HG02763 (cell line): ENCODE results near the gene POLR1A.

Experiments
- ATAC-seq: cut with Tn5 transposase; IDR thresholded peaks from one replicate; pipeline ENCODE4 v1.9.1; 2021; ENCODE audit warnings: mild to moderate bottlenecking, moderate library complexity; ENCODE audit not compliant: unreplicated experiment

Gene POLR1A

DNA sequence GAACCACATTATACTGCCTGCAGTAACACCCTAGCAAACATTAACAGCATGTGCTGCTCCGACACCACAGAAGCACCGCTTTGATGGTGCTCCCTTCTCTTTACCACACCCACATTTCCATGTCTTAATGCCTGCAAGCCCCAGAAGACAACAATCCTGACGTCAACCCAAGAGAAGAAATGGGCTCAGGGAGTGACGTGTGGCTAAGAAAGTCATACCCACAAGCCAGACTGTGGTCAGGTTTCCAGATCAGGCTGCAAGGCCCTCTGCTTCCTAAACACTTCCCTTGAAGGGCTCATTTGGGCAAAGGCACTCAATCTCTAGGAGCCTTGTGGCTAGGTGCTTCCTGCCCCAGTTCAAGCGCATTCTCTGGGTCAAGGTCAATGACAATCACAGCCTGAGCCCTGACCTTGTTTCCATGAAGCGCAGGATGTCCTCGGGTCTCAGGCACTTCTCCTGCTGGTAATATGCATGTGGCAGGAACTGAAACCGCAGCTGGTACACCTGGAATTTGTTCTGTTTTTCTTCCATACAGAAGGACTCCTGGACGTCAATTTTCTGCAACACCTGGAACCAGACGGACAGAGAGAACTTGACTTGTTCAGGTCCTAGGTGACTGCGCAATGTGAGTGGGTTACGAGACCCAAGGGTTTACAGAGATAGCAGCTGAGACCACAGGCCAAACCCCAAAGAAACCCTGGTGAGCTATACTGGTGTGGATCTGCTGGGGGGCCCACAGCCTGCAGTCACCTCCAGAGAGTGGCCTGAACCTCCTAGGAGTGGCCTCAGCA lies 67.2 kb downstream of the POLR1A start:
- peak; percentile 26 for ATAC-seq

GRCh38 chr2:86037795-86038192 lies 67.9 kb downstream of the POLR1A start:
- no peak for ATAC-seq

GRCh38 chr2:86037141-86037794 lies 68.4 kb downstream of the POLR1A start:
- no peak for ATAC-seq

- ATAC-seq, result no peak
These were observed 69.0 kb downstream of the POLR1A start for GRCh38 chr2:86036669-86037138.

DNA sequence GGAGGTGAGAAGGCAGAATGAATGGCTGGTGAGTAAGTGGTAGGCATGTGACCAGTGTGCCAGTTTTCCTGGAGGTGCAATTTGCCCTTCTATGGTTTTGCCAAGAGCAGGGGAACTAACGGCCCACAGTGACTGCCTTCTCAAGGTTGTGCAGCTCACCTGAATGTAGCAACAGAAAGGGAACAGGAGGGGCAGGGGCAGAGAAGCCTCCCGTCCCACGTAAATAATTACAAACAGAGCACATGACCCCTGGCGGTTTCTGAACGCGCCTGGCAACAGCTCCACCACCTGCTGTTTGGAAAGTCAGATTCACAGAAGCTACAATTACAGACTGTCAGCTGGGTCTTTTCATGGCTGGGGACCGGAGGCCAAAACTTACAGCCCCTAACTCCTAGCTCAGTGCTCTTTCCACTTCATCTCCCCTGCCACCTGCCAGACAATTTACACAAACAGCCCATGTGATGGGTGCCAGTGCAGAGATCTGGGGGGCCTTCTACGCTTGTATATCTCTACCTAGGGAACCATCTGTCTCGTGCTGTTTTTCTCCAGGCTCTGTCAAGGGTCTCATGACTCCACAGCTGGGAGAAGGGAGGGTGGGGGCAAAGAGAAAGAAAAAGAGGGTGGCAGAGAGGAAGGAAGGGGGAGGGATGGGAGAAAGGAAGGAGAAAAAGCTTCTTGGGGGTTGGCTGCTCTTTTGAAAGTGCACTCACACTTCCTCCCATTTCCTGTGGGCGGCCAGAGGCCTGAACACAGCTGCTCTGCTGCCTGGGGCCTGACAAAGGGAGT lies 69.6 kb downstream of the POLR1A start:
- peak; percentile 64 for ATAC-seq

- ATAC-seq, result no peak
These were observed 70.3 kb downstream of the POLR1A start for GRCh38 chr2:86035376-86035882.

GRCh38 chr2:86033751-86034692 lies 71.7 kb downstream of the POLR1A start:
- no peak for ATAC-seq

DNA sequence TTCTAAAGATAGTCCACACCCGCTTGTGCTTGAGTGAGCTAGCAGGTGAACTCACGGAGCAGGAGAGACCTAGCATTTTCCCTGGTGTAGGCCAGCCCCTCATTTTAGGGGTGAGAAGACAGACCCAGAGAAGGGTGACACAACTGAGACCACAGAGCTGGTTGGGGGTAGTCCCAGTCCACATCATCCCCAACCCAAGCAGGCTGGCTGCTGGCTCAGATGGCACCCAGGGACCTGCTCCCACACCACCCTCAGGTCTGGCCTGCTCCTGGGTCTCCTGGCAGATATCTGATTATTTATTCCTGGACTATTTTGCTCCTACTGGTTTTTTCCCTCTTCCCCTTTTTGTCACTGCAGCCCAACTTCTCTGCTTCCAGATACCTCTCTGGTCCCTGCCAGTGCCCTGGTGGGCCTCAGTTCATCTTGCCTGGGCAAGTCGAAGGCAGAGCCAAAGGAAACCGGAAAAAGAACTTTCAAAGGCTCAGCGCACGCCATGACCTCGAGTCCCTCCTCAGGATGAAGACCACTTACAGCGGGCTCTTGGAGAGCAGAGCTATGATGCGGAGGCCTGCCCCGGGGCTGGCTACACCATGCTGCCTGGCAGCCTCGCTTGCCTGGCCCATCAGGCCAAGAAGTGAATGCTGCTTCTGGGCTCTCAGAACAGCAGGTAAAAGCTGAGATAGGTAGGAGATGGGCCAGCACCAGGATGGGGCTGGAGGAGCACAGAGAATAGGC lies 72.7 kb downstream of the POLR1A start:
- ATAC-seq, result no peak

DNA sequence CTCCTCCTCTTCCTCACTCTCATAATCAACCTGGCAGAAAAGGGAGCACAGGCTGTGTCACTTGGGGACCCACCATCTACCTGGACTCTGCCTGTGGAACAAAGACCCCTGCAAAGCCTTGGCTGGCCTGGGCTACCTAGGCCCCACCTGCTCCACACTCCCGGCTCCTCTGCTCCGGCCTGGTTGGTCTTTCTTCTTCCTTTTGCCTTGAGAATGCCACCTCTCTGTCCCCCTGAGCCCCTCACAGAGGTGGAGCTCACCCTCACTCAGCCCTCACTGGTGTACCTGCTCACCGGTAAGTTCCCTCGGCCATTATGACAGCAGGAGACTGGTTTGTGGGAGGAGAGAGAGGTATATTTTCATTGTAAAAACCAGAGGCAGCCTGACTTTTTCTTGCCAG lies 74.1 kb downstream of the POLR1A start:
- ATAC-seq, result no peak

DNA sequence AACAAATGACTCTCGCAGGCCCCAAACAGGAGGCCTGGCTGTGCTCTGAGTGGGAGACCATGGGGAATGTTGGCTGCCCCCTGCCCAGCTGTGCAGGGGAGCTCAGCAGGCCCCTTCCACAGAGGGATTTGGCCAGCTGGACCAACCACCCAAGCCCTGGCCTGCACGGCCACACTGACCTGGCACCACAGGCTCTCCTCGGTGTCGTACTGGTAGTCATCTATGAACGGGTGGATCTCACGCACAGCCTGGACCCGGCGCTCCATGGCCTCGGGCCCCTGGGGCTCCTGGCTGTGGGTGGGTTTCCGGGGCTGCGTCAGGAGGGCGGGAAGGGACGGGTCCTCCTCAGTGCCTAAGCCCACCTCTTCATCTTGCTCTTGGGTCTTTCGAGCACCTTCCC lies 74.5 kb downstream of the POLR1A start:
- no peak for ATAC-seq

DNA sequence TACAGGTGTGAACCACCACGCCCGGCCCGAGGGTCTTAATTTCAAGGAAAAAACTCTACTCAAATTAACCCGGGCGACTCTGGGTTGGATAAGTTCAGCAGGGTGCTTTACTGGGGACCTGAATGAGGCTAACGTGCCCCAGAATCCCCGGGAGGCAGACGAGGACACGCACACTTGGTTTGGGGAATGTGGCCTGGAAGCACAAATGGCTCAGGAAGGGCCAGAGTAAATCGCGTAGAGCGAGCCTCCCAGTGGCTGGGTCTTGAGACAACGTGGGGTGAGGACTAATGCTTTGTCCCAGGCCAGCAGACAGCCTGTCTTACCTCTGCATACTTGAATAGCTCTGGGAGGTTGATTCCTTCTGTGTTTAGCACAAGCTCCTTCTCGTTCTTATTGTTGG lies 75.8 kb downstream of the POLR1A start:
- no peak for ATAC-seq

- ATAC-seq, result no peak
These were observed 76.8 kb downstream of the POLR1A start for GRCh38 chr2:86028766-86029381.

GRCh38 chr2:86027922-86028765 lies 77.5 kb downstream of the POLR1A start:
- ATAC-seq, result no peak

- no peak for ATAC-seq
These were observed 78.3 kb downstream of the POLR1A start for GRCh38 chr2:86027196-86027921.

DNA sequence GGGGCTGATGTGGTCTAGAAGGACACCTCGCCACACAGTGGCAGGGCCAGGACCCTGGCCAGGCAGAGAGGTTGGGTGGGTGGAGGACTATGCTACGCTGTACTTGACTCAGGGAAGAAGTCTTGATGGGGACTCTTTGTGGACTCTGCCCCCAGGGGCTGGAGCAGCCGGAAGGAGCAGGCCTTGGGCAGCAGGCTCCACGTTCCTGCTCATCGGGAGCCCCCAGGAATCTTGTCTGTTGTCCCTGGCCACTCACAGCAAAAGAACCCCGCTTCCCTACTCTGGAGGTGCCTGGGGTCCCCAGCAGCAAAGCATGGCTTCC lies 79.0 kb downstream of the POLR1A start:
- no peak for ATAC-seq

DNA sequence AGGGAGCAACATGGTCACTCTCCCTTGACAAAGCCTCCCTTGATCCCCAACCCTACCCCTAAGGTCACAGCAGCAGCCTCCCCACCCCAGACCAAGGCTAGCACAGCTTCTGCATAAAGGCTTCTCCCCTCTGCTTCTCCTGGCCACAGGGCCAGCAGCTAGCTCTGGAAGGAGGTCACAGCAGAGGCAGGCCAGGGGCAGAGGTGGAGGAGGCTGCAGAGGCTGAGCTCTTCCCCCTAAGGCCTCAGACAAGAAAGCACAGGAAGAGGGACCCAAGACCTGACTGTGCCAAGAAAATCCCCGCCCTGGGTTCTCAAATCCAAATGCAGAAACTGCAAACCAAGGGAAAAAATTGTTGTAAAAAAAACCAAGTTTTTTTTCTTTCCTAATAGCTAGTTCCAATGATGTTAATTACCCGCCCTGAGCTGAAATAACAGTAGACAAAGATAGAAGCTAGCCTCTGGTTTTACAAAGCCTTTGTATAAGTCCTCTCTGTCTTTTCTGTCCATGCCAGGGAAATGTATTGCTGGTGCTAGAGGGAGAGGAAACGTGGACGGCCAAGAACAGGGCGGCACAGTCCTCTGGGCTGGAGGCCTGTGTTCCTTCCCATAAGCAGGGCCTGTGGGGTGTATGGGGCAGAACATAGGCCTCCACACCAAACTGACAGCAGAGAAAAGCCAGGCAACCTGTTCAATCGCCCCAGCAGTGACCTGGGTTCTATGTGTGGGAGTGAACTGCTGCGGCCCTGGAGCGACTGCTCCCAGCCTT lies 79.5 kb downstream of the POLR1A start:
- no peak for ATAC-seq

DNA sequence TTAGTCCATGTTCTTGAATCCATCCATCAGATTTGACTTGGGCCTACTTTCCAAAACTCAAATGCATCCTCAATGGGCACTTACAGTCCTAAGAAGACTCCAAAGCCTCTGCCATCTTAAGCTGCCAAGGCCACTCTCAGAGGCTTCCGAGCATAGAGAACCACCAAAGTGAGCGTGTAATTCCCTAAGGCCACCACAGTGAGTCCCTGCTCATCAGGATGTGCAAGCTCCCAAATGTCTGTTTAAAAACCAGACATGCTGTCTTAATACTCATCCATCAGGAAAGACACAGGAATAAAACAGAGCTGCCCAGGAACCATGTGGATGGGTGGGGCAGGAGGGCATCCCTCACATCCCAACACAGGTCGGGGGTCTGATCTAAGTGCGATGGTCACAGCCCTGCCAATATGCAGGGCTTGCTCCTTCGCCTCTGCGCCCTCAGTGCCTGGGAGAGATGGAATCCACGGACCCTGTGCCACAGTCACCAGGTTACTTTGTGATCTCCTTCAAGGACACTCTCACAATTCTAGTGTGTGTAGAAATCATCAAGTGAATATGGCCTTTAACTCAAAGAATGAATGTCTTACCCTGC lies 80.4 kb downstream of the POLR1A start:
- ATAC-seq, result no peak
